ENCODE data around the gene RHBDD3.

- TF ChIP-seq CTCF (IDR thresholded peaks at IDR 0.05) (no peak), EZH2 (IDR thresholded peaks at IDR 0.05; ENCODE audit: borderline replicate concordance, insufficient read depth, low read depth, low read length, poor library complexity, severe bottlenecking) (no peak)
Observed at GRCh38 chr22:29300807-29301601, 33.2 kb upstream of the RHBDD3 start.

Measured in B cell (primary cell).